Measurements from ENCODE around the gene FSTL3.

Gene FSTL3

DNA sequence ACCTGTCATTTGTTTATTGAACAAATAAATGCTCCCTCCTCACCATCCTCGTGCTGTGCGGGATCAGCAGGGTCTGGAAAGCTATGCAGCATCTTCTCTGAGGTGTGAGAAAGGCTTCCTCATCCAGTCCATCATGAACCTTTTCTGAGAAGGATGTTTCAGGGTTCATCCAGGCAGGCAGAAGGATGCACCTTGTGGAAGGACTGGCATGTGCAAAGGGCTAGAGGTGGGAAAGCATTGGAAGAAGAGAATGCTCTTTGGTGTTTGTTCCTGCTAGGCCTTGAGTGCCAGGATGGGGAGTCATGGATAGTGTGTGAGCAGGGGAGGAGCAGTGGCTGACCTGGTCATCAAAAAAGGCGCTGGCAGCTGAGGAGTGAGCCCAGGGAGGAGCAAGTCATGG is 39.2 kb downstream of the FSTL3 start:
- H3K9me3 ChIP-seq (ENCODE audit: insufficient read depth, low read depth, low read length) = no peaks in the 10 kb centered on the region
- H3K4me3 ChIP-seq (ENCODE audit: low read length) = no peak overlapping the region
- H3K27ac ChIP-seq (ENCODE audit: low read length) = no peak overlapping the region
- no peaks in the 10 kb centered on the region; the same call in 1 of the 2 replicates for H3K4me1 ChIP-seq (ENCODE audit: insufficient read depth, low read length)
- no peak overlapping the region for H3K9ac ChIP-seq (ENCODE audit: low read depth, low read length)
- no peaks in the 10 kb centered on the region for H3K36me3 ChIP-seq (ENCODE audit: insufficient read depth, low read depth, low read length)
- 0 out of 2 replicates have a peak, but pooled peaks cover under 1% of the 10 kb centered on the region for H3K27me3 ChIP-seq (ENCODE audit: insufficient read depth, low read length)

- no peaks in the 10 kb centered on the region for H3K27me3 ChIP-seq (ENCODE audit: insufficient read depth, low read length)
- H3K4me1 ChIP-seq (ENCODE audit: insufficient read depth, low read length) = no peaks in the 10 kb centered on the region; the same call in 1 of the 2 replicates
- no peak overlapping the region for H3K27ac ChIP-seq (ENCODE audit: low read length)
- H3K36me3 ChIP-seq (ENCODE audit: insufficient read depth, low read depth, low read length) = no peaks in the 10 kb centered on the region
- no peaks in the 10 kb centered on the region for H3K9me3 ChIP-seq (ENCODE audit: insufficient read depth, low read depth, low read length)
- H3K9ac ChIP-seq (ENCODE audit: low read depth, low read length) = no peak overlapping the region
- no peak overlapping the region for H3K4me3 ChIP-seq (ENCODE audit: low read length)
Measured at GRCh38 chr19:718251-718951, 42.2 kb downstream of the FSTL3 start.

DNA sequence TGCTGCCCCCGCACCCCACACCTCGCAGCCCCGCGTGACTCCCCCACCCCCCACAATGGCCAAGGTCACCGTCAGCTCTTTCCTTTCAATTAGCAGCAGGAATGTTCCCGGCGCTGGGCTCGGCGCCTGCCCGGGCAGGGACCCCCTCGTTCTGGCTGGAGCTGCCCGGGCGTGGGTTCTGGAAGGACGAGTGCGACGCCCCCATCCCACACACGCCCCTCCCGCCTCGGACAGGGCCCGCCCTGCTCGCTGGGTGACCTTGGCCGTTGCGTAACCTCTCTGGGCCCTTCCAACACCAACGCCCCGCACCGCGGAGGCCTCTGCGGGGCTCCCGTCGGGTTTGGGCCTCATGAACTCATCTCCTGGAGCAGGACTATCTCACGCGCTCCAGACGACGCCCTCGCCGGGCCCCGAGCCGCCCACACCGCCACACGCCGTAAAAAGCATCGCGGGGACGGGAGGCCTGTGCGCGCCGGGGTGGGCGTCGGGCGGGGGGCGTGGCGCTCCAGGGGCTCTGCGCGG is 42.9 kb downstream of the FSTL3 start:
- Histone ChIP-seq H3K36me3 (ENCODE audit: insufficient read depth, low read depth, low read length) (no peaks in the 10 kb centered on the region), H3K4me1 (ENCODE audit: insufficient read depth, low read length) (no peaks in the 10 kb centered on the region; the same call in 1 of the 2 replicates), H3K9ac (ENCODE audit: low read depth, low read length) (no peak overlapping the region), H3K9me3 (ENCODE audit: insufficient read depth, low read depth, low read length) (no peaks in the 10 kb centered on the region), H3K27me3 (ENCODE audit: insufficient read depth, low read length) (no peaks in the 10 kb centered on the region), H3K4me3 (ENCODE audit: low read length) (no peak overlapping the region), H3K27ac (ENCODE audit: low read length) (no peak overlapping the region)

DNA sequence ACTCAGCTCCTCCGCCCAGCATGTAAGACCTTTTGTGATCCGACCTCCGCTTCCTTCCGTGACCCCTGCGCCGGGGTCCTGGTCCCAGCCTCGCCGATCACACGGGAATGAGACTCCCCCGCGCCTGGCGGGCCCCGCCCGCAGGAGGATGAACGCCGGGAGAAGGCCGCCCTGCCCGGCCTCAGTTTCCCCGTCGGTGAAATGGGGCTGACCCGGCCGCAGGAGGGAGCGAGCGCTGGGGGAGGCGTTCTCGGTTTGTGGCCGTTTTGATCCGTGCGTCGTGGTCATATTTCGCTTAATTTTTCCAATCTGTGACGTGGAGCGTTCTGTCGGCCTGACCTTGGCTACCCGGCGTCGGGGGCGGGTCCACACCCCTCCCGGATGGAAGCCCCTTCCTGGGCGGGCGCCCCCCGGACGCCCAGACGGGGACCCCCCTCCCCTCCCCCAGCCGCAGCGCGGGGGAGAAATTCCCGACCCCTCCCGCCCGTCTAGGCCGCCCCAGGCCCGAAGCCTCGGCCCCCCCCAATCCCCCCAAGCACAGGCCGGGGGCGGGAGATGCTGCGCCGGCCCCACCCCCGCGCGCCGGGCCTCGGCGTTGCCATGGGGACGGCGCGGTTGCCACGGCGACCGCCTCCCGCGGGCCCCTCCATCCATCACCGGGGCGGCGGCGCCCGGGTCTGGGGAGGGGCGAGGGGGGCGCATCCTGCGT is 43.6 kb downstream of the FSTL3 start:
- H3K9me3 ChIP-seq (ENCODE audit: insufficient read depth, low read depth, low read length) = no peaks in the 10 kb centered on the region
- H3K27me3 ChIP-seq (ENCODE audit: insufficient read depth, low read length) = no peaks in the 10 kb centered on the region
- H3K9ac ChIP-seq (ENCODE audit: low read depth, low read length) = no peak overlapping the region
- no peaks in the 10 kb centered on the region; the same call in 1 of the 2 replicates for H3K4me1 ChIP-seq (ENCODE audit: insufficient read depth, low read length)
- no peak overlapping the region for H3K27ac ChIP-seq (ENCODE audit: low read length)
- no peak overlapping the region for H3K4me3 ChIP-seq (ENCODE audit: low read length)
- no peaks in the 10 kb centered on the region for H3K36me3 ChIP-seq (ENCODE audit: insufficient read depth, low read depth, low read length)

DNA sequence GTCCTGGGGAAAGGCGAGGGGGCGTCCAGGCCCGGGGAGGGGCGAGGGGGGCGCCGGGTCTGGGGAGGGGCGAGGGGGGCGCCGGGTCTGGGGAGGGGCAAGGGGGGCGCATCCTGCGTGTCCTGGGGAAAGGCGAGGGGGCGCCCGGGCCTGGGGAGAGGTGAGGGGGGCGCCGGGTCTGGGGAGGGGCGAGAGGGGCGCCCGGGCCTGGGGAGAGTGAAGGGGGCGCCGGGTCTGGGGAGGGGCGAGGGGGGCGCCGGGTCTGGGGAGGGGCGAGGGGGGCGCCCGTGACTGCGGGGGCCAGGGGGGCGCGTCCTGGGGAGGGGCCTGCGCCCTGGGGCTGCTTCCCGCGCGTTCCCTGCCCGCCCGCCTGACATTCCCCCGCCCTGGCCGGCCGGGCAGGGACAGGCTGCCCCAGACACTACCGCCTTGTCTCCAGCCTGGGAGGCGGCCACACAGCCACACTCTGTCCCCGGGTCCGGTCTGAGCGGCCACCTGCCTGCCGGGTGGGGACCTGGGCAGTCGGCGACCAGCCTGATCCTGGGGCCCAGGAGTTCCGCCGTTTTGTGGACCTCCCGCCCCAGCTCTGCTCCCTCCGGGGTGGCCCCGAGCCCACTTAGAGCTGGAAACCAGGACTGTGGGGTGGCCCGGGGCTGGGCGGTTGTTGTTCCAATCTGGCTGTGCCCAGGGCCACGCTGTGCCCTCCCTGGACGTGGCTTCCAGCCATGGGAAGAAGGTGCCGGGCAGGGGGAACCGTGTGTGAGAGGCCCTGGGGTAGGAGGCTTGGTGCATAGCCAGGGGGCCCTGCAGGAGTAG is 44.4 kb downstream of the FSTL3 start:
- H3K4me3 ChIP-seq (ENCODE audit: low read length) = no peak overlapping the region
- H3K36me3 ChIP-seq (ENCODE audit: insufficient read depth, low read depth, low read length) = no peaks in the 10 kb centered on the region
- H3K9me3 ChIP-seq (ENCODE audit: insufficient read depth, low read depth, low read length) = no peaks in the 10 kb centered on the region
- H3K9ac ChIP-seq (ENCODE audit: low read depth, low read length) = no peak overlapping the region
- no peaks in the 10 kb centered on the region; the same call in 1 of the 2 replicates for H3K4me1 ChIP-seq (ENCODE audit: insufficient read depth, low read length)
- no peak overlapping the region for H3K27ac ChIP-seq (ENCODE audit: low read length)
- H3K27me3 ChIP-seq (ENCODE audit: insufficient read depth, low read length) = no peaks in the 10 kb centered on the region

DNA sequence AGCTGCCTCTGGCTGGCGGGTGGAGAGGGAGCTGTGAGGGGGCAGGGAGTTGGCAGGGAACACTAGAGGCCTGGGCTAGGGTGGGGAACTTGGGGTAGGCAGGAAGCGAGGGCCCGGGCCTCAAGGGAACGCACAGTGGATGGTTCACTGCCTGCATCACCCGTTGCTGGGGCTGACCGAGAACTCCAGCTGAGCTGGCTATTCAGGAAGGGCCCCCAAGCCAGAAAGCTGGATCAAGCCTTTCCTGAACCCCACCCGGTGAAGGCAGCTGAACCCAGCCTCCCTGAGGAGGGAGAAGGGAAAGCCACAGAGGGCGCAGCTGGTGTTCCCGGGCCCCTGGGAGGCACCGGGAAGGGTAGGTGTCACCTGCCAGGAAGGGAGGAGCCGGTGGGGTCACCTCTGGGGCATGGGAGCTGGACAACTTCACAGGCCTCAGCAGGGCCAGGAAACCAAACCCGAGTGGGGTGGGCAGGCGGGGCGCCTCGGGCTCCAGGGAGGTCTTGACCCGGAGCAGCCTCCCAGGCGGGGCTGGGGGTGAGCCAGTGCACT is 46.4 kb downstream of the FSTL3 start:
- no peaks in the 10 kb centered on the region for H3K9me3 ChIP-seq (ENCODE audit: insufficient read depth, low read depth, low read length)
- H3K36me3 ChIP-seq (ENCODE audit: insufficient read depth, low read depth, low read length) = no peaks in the 10 kb centered on the region
- H3K27me3 ChIP-seq (ENCODE audit: insufficient read depth, low read length) = no peaks in the 10 kb centered on the region
- no peak overlapping the region for H3K4me3 ChIP-seq (ENCODE audit: low read length)
- no peak overlapping the region for H3K27ac ChIP-seq (ENCODE audit: low read length)
- no peak overlapping the region for H3K9ac ChIP-seq (ENCODE audit: low read depth, low read length)
- H3K4me1 ChIP-seq (ENCODE audit: insufficient read depth, low read length) = no peaks in the 10 kb centered on the region; the same call in 1 of the 2 replicates

DNA sequence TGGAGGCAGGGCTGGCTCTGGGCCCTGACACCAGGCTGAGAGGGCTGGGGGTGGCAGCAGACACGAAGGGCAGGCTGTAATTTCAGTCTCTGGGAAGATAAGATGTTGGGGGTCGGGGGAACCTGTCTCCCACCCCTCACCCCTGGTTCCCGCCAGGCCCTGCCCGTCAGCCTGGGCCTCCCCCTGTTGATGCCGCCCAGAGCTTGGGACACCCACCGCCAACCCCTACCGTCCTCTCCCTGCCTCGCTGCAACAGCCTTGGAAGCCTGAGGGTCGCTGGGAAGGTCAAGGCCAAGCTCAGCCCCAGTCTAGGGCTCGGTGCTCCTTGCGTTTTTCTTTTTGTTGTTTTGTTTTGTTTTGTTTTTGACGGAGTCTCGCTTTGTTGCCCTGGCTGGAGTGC is 47.1 kb downstream of the FSTL3 start:
- Histone ChIP-seq H3K4me3 (ENCODE audit: low read length) (no peak overlapping the region), H3K27ac (ENCODE audit: low read length) (no peak overlapping the region), H3K27me3 (ENCODE audit: insufficient read depth, low read length) (no peaks in the 10 kb centered on the region), H3K4me1 (ENCODE audit: insufficient read depth, low read length) (no peaks in the 10 kb centered on the region; the same call in 1 of the 2 replicates), H3K36me3 (ENCODE audit: insufficient read depth, low read depth, low read length) (no peaks in the 10 kb centered on the region), H3K9me3 (ENCODE audit: insufficient read depth, low read depth, low read length) (no peaks in the 10 kb centered on the region), H3K9ac (ENCODE audit: low read depth, low read length) (no peak overlapping the region)

- Histone ChIP-seq H3K4me3 (ENCODE audit: low read length) (no peak overlapping the region), H3K27me3 (ENCODE audit: insufficient read depth, low read length) (no peaks in the 10 kb centered on the region), H3K27ac (ENCODE audit: low read length) (no peak overlapping the region), H3K4me1 (ENCODE audit: insufficient read depth, low read length) (no peaks in the 10 kb centered on the region), H3K9ac (ENCODE audit: low read depth, low read length) (no peak overlapping the region), H3K9me3 (ENCODE audit: insufficient read depth, low read depth, low read length) (no peaks in the 10 kb centered on the region), H3K36me3 (ENCODE audit: insufficient read depth, low read depth, low read length) (no peaks in the 10 kb centered on the region)
Measured at GRCh38 chr19:723714-724113, 47.5 kb downstream of the FSTL3 start.

DNA sequence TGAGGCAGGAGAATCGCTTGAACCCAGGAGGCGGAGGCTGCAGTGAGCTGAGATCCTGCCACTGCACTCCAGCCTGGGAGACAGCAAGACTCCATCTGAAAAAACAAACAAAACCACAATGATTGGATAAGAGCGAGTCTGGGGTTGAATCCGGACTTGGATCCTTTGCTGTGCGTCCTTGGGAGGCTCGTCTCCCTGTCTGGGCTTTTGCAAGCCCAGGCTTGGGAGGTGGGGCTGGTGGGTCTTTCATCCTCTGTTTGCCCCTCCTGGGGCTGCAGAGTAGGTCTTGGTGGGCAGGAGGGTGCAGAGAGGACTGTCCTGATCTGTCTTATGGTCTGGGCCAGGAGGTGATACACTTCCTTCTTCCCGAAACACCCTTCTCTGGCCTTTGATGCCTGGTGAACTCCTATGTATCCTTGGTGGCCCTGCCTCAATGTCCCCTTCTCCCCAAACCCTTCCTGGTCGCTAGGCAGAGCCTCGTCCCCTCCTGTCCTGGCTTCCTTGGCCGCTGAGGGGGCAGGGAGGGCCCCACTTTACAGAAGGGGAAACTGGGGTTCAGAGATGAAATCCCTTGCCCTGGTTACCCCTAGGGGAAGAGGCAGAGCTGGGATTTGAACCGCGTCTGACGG is 49.4 kb downstream of the FSTL3 start:
- H3K36me3 ChIP-seq (ENCODE audit: insufficient read depth, low read depth, low read length) = no peaks in the 10 kb centered on the region
- H3K4me3 ChIP-seq (ENCODE audit: low read length) = no peak overlapping the region
- no peak overlapping the region for H3K27ac ChIP-seq (ENCODE audit: low read length)
- no peak overlapping the region for H3K9ac ChIP-seq (ENCODE audit: low read depth, low read length)
- H3K9me3 ChIP-seq (ENCODE audit: insufficient read depth, low read depth, low read length) = no peaks in the 10 kb centered on the region
- no peaks in the 10 kb centered on the region for H3K4me1 ChIP-seq (ENCODE audit: insufficient read depth, low read length)
- no peaks in the 10 kb centered on the region for H3K27me3 ChIP-seq (ENCODE audit: insufficient read depth, low read length)

DNA sequence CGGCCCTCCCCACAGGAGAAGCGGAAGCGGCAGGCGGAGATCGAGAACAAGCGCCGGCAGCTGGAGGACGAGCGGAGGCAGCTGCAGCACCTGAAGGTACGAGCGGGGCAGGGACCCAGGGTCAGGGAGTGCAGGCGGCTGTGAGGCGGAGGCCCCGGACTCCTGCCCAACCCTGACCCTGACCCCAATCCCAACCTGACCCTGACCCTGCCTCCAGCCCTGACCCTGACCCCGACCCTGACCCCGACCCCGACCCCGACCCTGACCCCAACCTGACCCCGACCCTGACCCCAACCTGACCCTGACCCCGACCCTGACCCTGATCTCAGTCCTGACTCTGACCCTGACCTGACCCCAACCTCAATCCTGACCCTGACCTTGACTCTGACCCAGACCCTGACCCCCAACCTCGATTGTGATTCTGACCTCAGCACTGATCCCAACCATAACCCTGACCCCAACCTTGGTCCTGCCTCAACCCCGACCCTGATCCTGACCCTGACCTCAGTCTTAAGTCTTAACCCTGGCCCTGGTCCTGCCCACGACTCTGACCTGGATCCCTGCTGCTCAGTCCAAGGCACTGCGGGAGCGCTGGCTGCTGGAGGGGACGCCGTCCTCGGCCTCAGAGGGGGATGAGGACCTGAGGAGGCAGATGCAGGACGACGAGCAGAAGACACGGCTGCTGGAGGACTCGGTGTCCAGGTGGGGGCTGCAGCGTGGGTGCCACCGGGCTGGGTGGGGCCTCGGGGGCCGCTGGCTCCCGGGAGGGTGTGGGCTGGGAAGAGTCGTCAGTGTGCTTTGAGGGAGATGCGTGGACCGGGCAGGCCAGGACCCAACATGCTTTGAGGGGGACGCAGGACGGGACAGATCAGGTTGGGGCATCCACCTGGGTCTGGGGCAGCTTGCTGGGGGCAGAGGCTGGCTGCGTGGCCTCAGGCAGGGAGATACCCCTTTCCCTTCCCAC is 51.1 kb downstream of the FSTL3 start:
- H3K4me1 ChIP-seq (ENCODE audit: insufficient read depth, low read length) = no peaks in the 10 kb centered on the region
- H3K27me3 ChIP-seq (ENCODE audit: insufficient read depth, low read length) = no peaks in the 10 kb centered on the region
- H3K9ac ChIP-seq (ENCODE audit: low read depth, low read length) = no peak overlapping the region
- no peak overlapping the region for H3K27ac ChIP-seq (ENCODE audit: low read length)
- H3K9me3 ChIP-seq (ENCODE audit: insufficient read depth, low read depth, low read length) = no peaks in the 10 kb centered on the region
- H3K36me3 ChIP-seq (ENCODE audit: insufficient read depth, low read depth, low read length) = no peaks in the 10 kb centered on the region
- H3K4me3 ChIP-seq (ENCODE audit: low read length) = no peak overlapping the region

Measured in iPS-20b (cell line).